CD4-positive, CD25-positive, alpha-beta regulatory T cell (primary cell): ENCODE measurements around the gene IRGC. TPM values are rescaled to one million over a fixed set of nuclear protein-coding genes. Genes with fewer than 3 reads are reported as not detected.

Experiments
- ATAC-seq, 2 donors: fragments of 150-1000 bp; cut with Tn5 transposase; one replicate each; pipeline ENCODE4 v1.10.0; 2021; ENCODE audit warnings: low read depth in 2 of 2, moderate number of reproducible peaks in 2 of 2, moderate library complexity in 1 of 2
- DNase-seq, 3 donors: peaks; one replicate each; pipeline versions ENCODE4 v3.0.0 to v3.0.0-alpha.2; 2012 to 2022; ENCODE audit warnings: mixed read lengths in 1 of 3
- H3K27ac ChIP-seq: one replicate; pipeline ENCODE4 v1.7.0; 2013; ENCODE audit warnings: mild to moderate bottlenecking, low read length; ENCODE audit not compliant: insufficient read depth, poor library complexity, severe bottlenecking
- H3K27me3 ChIP-seq: one replicate; pipeline ENCODE4 v1.7.0; 2013; ENCODE audit warnings: low read length; ENCODE audit not compliant: control insufficient read depth, insufficient read depth
- H3K36me3 ChIP-seq: one replicate; pipeline ENCODE4 v1.7.0; 2013; ENCODE audit warnings: mild to moderate bottlenecking, low read length, moderate library complexity; ENCODE audit not compliant: control insufficient read depth, insufficient read depth
- H3K4me1 ChIP-seq: 2 replicates; pipeline ENCODE4 v1.7.0; 2013; ENCODE audit warnings: mild to moderate bottlenecking, low read length; ENCODE audit not compliant: insufficient read depth, control insufficient read depth, poor library complexity, severe bottlenecking
- H3K4me3 ChIP-seq: one replicate; pipeline ENCODE4 v1.7.0; 2013; ENCODE audit warnings: low read depth, mild to moderate bottlenecking, low read length, moderate library complexity
- H3K9me3 ChIP-seq, 2 experiments: 1 replicate in 1 of 2; 2 replicates in 1 of 2; pipeline ENCODE4 v1.7.0; 2013; ENCODE audit warnings: low read length in 2 of 2, mild to moderate bottlenecking in 1 of 2, moderate library complexity in 1 of 2; ENCODE audit not compliant: control insufficient read depth in 2 of 2
- H3K27ac Mint-ChIP-seq, 3 donors: one replicate each; pipeline ENCODE4 v1.8.0; 2020 to 2022; ENCODE audit warnings: mild to moderate bottlenecking in 3 of 3, mixed read lengths in 3 of 3, moderate library complexity in 2 of 3
- H3K27me3 Mint-ChIP-seq: one replicate; pipeline ENCODE4 v1.8.0; 2022; ENCODE audit warnings: mild to moderate bottlenecking, mixed read lengths
- H3K36me3 Mint-ChIP-seq: one replicate; pipeline ENCODE4 v1.8.0; 2020; ENCODE audit warnings: mixed read lengths
- H3K4me1 Mint-ChIP-seq, 4 donors: one replicate each; pipeline ENCODE4 v1.8.0; 2020 to 2022; ENCODE audit warnings: mixed read lengths in 4 of 4, mild to moderate bottlenecking in 1 of 4
- H3K4me3 Mint-ChIP-seq, 4 donors: one replicate each; pipeline ENCODE4 v1.8.0; 2020 to 2022; ENCODE audit warnings: mild to moderate bottlenecking in 4 of 4, mixed read lengths in 4 of 4, moderate library complexity in 3 of 4
- H3K9me3 Mint-ChIP-seq, 7 donors: one replicate each; pipeline ENCODE4 v1.8.0; 2020 to 2022; ENCODE audit warnings: mixed read lengths in 7 of 7, mild to moderate bottlenecking in 3 of 7, moderate library complexity in 2 of 7
- polyA plus RNA-seq, 4 donors: library from polyadenylated mRNA; unstranded; fragments of 300-500 nt; fragmentation: Illumina TruSeq; gene quantifications; one replicate each; pipeline ENCODE4 v1.2.3, GENCODE V29; 2021
- total RNA-seq: library from RNA; stranded (reverse); gene quantifications from one replicate; pipeline ENCODE4 v1.2.3, GENCODE V29; 2022

IRGC gene
- total and polyA plus RNA-seq, 5 donors from 2014 or later, result not detected

DNA sequence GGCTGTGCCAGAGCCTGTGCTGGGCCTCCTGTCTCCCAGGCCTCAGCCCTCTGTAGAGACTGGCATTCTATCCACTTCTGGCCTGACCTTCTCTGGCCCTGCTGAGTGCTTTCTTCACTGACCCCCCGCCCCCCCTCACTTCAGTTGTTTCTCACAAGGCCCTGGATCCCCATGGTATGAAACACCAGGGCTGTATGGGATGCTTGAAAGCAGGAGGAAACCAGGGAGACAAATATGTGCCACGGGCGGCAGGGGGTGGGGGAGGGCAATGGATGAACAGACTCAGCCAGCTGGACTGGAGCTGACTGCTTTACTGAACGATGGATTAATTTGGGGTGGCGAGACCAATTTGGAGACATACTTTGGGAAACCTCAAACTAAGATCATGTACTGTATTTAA is 14.0 kb downstream of the IRGC start:
- H3K27ac Mint-ChIP-seq, result peak overlapping the region in 1 of 3 donors; percentile 51
- no peaks in the 10 kb centered on the region for H3K27me3 Mint-ChIP-seq
- H3K9me3 Mint-ChIP-seq, result no peaks in the 10 kb centered on the region

DNA sequence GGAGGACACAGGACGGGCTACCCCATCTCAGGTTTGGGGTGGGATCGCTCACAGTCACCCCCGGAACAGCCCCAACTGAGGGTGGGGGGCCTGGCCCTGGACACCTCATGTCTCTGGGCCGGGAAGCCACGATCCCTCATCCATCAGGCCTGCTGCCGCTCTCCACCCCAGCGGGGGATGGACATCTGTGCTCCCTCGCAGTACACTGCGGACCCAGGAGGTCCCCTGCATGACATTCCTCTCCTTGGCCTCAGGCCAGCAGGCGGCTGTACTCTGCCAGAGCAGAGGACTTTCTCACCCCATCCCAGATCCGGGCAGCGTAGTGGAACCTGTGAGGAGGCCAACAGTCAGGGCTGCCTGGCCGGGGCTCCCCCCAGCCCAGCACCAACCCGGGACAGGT is 15.5 kb downstream of the IRGC start:
- H3K27ac Mint-ChIP-seq, result no peak overlapping the region
- no peaks in the 10 kb centered on the region for H3K9me3 Mint-ChIP-seq
- no peaks in the 10 kb centered on the region for H3K27me3 Mint-ChIP-seq
- H3K36me3 Mint-ChIP-seq, result peaks cover 50% of the 10 kb centered on the region
- Histone ChIP-seq H3K36me3 (peaks cover 62% of the 10 kb centered on the region), H3K9me3 (no peaks in the 10 kb centered on the region), H3K27ac (no peak overlapping the region), H3K27me3 (no peaks in the 10 kb centered on the region), H3K4me3 (no peak overlapping the region), H3K4me1 (no peaks in the 10 kb centered on the region)
- H3K4me1 Mint-ChIP-seq, result peaks cover 0 to 6% (median 3%) of the 10 kb centered on the region in 4 donors
- DNase-seq (no peak), ATAC-seq (no peak)
- H3K4me3 Mint-ChIP-seq, result no peak overlapping the region

More for the DNA sequence above, 14.0 kb downstream of the IRGC start:
- DNase-seq, result no peak
- no peak overlapping the region for H3K4me3 Mint-ChIP-seq
- no peaks in the 10 kb centered on the region for H3K9me3 ChIP-seq
- no peak overlapping the region for H3K27ac ChIP-seq
- no peak for ATAC-seq
- H3K4me3 ChIP-seq, result no peak overlapping the region
- H3K4me1 Mint-ChIP-seq, result peaks cover 0 to 6% (median 2%) of the 10 kb centered on the region in 4 donors
- H3K36me3 Mint-ChIP-seq, result peaks cover 41% of the 10 kb centered on the region
- no peaks in the 10 kb centered on the region for H3K4me1 ChIP-seq
- H3K36me3 ChIP-seq, result peaks cover 54% of the 10 kb centered on the region
- H3K27me3 ChIP-seq, result no peaks in the 10 kb centered on the region

DNA sequence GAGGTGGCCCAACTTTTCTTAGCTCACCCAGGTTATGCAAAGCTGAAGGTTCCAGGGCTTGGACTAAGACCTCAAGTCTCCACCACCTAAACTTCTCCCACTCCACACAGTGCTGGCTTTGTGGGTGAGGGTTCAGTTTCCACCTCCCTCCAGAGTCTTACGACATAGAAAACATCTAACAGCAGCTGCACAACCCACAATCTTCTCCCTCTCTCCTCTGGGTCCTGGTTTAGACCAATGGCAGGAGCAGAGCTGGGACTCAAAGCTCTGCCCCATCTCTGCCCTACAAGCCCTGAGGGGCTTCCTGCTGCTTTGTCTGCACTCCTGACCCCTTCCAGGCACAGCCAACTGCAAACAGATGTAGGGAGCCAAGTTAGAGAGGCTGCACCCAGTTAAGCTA is 16.0 kb downstream of the IRGC start:
- H3K9me3 Mint-ChIP-seq, result no peaks in the 10 kb centered on the region
- H3K4me1 Mint-ChIP-seq, result peaks cover 0 to 6% (median 3%) of the 10 kb centered on the region in 4 donors
- Histone ChIP-seq H3K4me1 (no peaks in the 10 kb centered on the region), H3K9me3 (no peaks in the 10 kb centered on the region), H3K4me3 (no peak overlapping the region), H3K27ac (no peak overlapping the region), H3K36me3 (peaks cover 67% of the 10 kb centered on the region), H3K27me3 (no peaks in the 10 kb centered on the region)
- H3K36me3 Mint-ChIP-seq, result peaks cover 52% of the 10 kb centered on the region
- ATAC-seq (no peak), DNase-seq (no peak)
- H3K4me3 Mint-ChIP-seq, result no peak overlapping the region
- peak overlapping the region in 1 of 3 donors; percentile 15 for H3K27ac Mint-ChIP-seq
- no peaks in the 10 kb centered on the region for H3K27me3 Mint-ChIP-seq

DNA sequence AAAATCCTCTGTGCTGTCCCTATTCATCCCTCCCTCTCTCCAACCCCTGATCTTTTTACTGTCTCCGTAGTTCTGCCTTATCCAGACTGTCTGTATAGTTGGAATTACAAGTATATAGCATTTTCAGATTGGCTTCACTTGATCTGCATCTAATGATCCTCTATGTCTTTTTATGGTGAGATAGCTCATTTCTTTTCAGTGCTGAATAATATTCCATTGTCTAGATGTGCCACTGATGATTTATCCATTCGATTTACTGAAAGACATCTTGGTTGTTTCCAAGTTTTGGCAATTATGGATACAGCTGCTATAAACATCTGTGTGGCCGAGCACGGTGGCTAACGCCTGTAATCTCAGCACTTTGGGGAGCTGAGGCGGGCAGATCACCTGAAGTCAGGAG is 19.1 kb downstream of the IRGC start:
- no peaks in the 10 kb centered on the region for H3K4me1 ChIP-seq
- peak overlapping the region in 1 of 3 donors; percentile 65 for H3K27ac Mint-ChIP-seq
- peaks cover 62% of the 10 kb centered on the region for H3K36me3 Mint-ChIP-seq
- peaks cover 82% of the 10 kb centered on the region for H3K36me3 ChIP-seq
- H3K4me3 Mint-ChIP-seq, result no peak overlapping the region
- ATAC-seq (no peak), DNase-seq (no peak)
- H3K27me3 ChIP-seq, result no peaks in the 10 kb centered on the region
- H3K4me1 Mint-ChIP-seq, result peaks cover 0 to 11% (median 7%) of the 10 kb centered on the region in 4 donors
- no peaks in the 10 kb centered on the region for H3K9me3 ChIP-seq
- H3K4me3 ChIP-seq, result no peak overlapping the region
- no peaks in the 10 kb centered on the region for H3K9me3 Mint-ChIP-seq
- H3K27ac ChIP-seq, result no peak overlapping the region
- H3K27me3 Mint-ChIP-seq, result no peaks in the 10 kb centered on the region

DNA sequence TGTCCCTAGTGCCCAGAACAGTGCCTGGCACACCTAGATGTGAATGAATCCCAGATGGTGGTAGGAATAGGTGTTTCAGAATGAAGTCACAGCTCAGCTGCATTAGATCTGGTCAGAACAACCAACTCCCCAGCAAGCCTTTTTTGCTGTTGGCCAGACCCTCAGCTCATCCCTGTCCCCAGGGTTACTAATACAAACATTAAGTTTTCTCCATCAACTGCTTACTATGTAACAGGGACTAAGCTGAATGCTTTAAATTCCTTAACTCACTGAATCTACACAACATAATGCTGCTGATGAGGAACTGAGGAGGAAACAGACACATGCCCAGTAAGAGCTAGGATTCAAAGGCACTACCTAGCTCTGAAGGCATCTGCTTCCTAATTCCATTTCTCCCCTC is 20.1 kb downstream of the IRGC start:
- Mint-ChIP-seq H3K27me3 (no peaks in the 10 kb centered on the region), H3K36me3 (peaks cover 64% of the 10 kb centered on the region), H3K4me1 (peaks cover 0 to 16% (median 10%) of the 10 kb centered on the region in 4 donors), H3K9me3 (no peaks in the 10 kb centered on the region), H3K27ac (peak overlapping the region in 2 of 3 donors; percentile 55 to 72), H3K4me3 (no peak overlapping the region)
- Histone ChIP-seq H3K4me3 (no peak overlapping the region), H3K9me3 (no peaks in the 10 kb centered on the region), H3K27ac (no peak overlapping the region), H3K36me3 (peaks cover 88% of the 10 kb centered on the region), H3K27me3 (no peaks in the 10 kb centered on the region), H3K4me1 (no peaks in the 10 kb centered on the region)
- no peak for DNase-seq
- no peak for ATAC-seq

DNA sequence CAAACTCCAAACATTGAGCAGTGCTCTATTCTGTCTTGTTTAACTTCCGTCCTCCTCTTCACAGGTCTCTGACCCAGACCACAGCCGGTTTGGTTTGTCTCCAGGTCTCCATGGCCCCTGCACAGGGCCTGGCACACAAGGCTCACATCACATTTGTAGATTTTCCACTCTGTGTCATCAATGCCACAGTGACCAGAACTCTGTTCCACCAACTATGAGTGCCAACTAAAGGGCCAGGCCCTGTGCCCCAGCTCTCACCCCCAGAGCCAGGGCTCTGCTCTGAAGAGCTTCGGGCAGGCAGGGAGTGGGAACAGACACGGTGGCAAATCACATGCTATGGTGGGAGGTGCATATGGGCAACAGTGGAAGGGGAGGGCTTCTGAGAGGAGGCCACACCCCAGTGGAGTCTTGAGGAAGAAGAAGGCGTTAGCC is 22.9 kb downstream of the IRGC start:
- Histone ChIP-seq H3K27ac (no peak overlapping the region), H3K27me3 (no peaks in the 10 kb centered on the region), H3K4me3 (no peak overlapping the region), H3K36me3 (peaks cover 86% of the 10 kb centered on the region), H3K9me3 (no peaks in the 10 kb centered on the region), H3K4me1 (no peaks in the 10 kb centered on the region)
- Mint-ChIP-seq H3K27ac (peak overlapping the region in 2 of 3 donors; percentile 41 to 73), H3K9me3 (no peaks in the 10 kb centered on the region), H3K36me3 (peaks cover 64% of the 10 kb centered on the region), H3K4me1 (peaks cover 0 to 18% (median 10%) of the 10 kb centered on the region in 4 donors), H3K4me3 (no peak overlapping the region), H3K27me3 (no peaks in the 10 kb centered on the region)
- DNase-seq (peak in 1 of 3 donors; percentile 37), ATAC-seq (no peak)

DNA sequence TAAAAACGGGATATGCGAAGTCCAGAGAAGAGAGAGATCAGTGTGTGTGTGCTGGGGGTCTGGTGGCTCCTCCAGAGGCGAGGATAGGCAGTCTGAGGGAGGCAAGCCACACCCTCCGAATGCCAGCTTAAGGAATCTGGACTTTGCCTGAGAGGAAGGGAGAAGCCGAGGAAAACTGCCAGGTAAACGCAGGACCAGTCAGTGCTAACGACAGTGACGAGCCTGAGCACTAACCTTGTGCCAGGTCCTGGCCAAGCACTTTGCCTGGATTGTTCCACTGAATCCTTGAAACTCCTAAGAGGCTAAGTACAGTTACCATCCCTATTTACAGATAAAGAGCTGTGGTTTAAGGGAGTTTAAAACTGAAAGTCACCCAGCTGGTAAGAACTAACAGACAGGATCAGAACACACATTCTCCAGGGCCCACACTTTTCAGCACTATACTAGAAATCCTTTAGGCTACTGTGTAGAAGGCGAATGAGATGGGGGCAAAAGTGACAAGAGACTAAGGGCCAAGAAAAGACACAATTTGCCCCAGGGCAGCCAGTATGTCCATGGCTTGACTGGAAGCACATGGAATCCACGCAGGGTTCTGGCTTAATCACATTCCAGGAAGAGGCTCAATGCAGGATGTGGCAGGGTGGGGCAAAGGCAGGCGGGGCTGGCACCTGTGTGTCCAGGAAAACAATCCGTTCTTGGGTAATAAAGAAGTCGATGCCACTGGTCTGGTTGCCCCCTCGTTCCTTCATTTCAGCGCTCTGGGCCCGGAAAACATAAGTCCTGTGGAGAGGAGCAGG is 23.8 kb downstream of the IRGC start:
- Histone ChIP-seq H3K27me3 (no peaks in the 10 kb centered on the region), H3K36me3 (peaks cover 87% of the 10 kb centered on the region), H3K27ac (no peak overlapping the region), H3K4me1 (no peaks in the 10 kb centered on the region), H3K9me3 (no peaks in the 10 kb centered on the region), H3K4me3 (no peak overlapping the region)
- no peak overlapping the region for H3K27ac Mint-ChIP-seq
- ATAC-seq (no peak), DNase-seq (peak in 1 of 3 donors; percentile 37)
- H3K4me3 Mint-ChIP-seq, result no peak overlapping the region
- no peaks in the 10 kb centered on the region for H3K9me3 Mint-ChIP-seq
- peaks cover 66% of the 10 kb centered on the region for H3K36me3 Mint-ChIP-seq
- H3K27me3 Mint-ChIP-seq, result no peaks in the 10 kb centered on the region
- peaks cover 0 to 15% (median 10%) of the 10 kb centered on the region in 4 donors for H3K4me1 Mint-ChIP-seq
